Cardiac fibroblast (primary cell): Measurements from ENCODE around the gene GALNS.

Experiments
- DNase-seq, 2 donors: peaks; one replicate each; pipeline versions ENCODE4 v3.0.0 to v3.0.0-alpha.2; 2010; ENCODE audit warnings: low read depth in 2 of 2
- H3K4me3 ChIP-seq, 2 donors: replicated peaks in 1 of 2; 1 replicate in 1 of 2; 2 replicates in 1 of 2; pipeline ENCODE4 v1.5.1; 2011; ENCODE audit warnings: low read depth in 2 of 2, low read length in 2 of 2, mild to moderate bottlenecking in 2 of 2, moderate library complexity in 1 of 2
- CTCF ChIP-seq: IDR thresholded peaks from one replicate; pipeline ENCODE4 v1.5.1; 2011; ENCODE audit warnings: low read depth, mild to moderate bottlenecking, low read length, inconsistent platforms

Gene GALNS

DNA sequence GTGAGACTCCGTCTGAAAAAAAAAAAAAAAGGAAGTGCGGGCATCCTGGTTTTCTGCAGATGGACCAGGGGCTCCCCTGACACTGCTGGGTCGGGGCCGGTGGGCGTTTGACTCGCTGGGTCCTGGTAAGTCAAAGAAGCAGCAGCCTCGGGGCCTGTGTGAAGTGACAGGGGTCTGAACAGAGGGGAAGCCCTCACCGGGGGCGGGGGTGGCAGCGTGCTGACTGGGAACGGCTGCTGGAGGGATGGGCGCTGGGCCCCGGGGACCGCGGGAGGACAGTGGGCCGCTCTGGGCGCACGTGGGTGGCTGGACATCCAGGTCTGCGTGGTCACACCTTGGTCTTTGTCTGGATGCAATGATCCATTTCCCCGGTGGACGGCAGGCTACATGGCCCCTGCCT is 8.2 kb downstream of the GALNS start:
- H3K4me3 ChIP-seq = no peak overlapping the region
- no peak for DNase-seq
- no peak for TF ChIP-seq CTCF

DNA sequence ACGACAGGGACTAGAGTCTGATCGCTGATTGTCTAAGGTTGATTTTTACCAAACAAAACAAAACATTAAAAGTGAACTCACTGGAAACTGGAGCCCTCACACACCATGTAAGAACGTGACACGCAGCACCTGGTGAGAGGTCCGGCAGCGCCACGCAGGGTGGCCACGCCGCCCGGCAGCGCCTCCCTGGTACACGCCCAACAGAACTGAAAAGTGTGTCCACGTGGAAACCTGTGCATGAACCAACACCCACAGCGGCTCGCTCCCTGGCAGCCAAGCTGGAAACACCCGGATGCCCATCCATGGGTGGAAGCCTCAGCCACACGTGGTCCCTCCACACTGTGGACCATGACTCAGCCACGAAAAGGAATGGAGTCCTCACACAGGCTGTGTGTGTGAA is 9.1 kb downstream of the GALNS start:
- DNase-seq = no peak
- H3K4me3 ChIP-seq = no peak overlapping the region
- no peak for TF ChIP-seq CTCF

- TF ChIP-seq CTCF = no peak
- DNase-seq = peak in 1 of 2 donors; percentile 29
- no peak overlapping the region for H3K4me3 ChIP-seq
These were observed 10.7 kb downstream of the GALNS start for GRCh38 chr16:88846088-88846487.

DNA sequence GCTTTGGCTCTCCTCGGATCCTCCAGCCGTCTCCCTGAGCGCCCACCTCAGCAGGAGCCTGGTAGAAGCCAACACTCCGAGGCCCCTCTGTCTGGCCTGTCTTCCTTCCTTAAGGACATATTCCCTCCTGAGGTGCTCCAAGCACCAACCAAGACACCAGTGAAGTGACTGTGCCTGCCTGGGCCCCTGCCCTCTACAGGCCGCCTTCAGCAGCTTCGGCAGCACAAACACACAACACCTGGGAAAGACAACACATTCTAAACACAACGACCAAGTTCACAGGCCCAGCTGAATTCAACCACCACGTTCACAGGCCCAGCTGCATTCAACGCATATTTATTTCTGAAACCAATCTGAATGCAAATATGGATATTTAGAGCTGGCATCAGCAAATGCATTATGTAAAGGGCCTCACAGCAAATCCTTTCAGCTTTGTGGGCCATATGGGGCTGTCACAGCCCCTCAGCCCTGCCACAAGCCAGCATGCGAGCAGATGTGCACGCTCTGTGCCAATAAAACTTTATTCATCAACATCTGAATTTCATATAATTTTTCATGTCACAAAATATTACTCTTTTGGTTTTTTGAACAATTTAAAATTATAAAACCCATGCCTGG is 12.2 kb downstream of the GALNS start:
- no peak for TF ChIP-seq CTCF
- no peak for DNase-seq
- no peak overlapping the region for H3K4me3 ChIP-seq

DNA sequence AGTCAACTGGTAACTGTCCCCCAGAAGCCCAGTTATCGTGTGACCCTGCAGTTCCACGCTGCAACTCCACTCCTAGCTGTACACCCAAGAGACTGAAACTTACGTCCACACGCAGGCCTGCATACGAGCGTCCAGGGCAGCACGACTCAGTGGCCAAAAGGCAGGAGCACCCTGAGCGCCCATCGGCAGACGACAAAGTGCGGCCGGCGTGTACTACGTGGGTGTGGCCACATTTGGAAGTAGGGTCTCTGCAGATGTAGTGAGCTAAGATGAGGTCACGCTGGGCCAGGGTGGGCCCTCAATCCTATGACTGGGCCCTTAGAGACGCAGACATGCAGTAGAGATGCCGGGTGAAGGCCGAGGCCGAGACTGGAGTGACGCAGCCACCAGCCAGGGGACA is 13.5 kb downstream of the GALNS start:
- no peak overlapping the region for H3K4me3 ChIP-seq
- no peak for TF ChIP-seq CTCF
- no peak for DNase-seq

DNA sequence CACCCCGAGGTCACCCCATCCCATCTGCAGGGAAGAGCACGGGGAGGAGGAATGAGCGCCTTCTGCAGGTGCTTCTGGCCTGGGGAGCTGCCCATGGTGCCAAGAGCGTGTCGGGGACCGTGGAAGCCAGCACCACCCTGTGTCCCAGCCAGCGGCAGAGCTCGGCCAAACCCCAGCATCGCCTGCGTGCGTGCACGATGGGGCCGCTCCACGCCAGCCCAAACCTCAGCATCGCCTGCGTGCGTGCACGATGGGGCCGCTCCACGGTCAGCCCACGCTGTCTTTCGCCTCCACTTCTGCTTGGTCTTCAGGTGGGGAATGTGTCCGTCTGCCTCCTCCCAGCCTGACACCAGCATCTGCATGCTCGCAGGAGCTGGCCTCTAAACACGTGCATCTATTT is 13.9 kb downstream of the GALNS start:
- no peak for DNase-seq
- no peak for TF ChIP-seq CTCF

DNA sequence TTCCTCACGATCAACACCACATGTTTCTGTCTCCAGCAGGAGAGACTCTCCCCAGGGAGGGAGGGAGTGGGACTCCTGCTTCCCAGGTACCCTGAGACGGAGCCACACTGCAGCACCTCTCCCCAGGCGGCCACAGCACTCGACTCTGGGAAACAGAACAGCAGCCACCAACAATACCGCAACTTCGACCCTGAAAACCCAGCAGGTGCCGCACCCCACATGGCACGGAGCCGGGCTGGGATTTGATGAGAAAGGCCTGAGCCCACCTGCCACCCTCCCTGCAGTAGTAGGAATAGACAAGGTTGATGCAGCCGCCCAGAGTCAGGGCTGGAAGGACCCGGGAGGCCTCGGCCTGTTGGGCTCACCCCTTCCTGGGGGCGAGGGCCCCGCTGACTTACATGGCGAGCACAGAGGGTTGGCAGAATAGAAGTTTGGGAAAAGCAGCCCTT is 14.4 kb downstream of the GALNS start:
- no peak for TF ChIP-seq CTCF
- DNase-seq = no peak
- H3K4me3 ChIP-seq = no peak overlapping the region

More for the DNA sequence above, 13.9 kb downstream of the GALNS start:
- H3K4me3 ChIP-seq = no peak overlapping the region
